ENCODE results near the gene TMEM169.
"Not testable (repeated sequence)": the region's sequence is repeated elsewhere in the genome, so short reads cannot be mapped to it uniquely, and the experiment has no call there.

Gene TMEM169

GRCh38 chr2:216075510-216076485 is 5.9 kb upstream of the TMEM169 start:
- no peaks in the 10 kb centered on the region for H3K9me3 ChIP-seq (ENCODE audit: low read length)
- no peaks in the 10 kb centered on the region for H3K27me3 ChIP-seq (ENCODE audit: insufficient read depth, low read length)
- no peak overlapping the region for H3K4me3 ChIP-seq (ENCODE audit: low read length)
- peaks cover under 1% of the 10 kb centered on the region for H3K4me1 ChIP-seq (ENCODE audit: insufficient read depth, low read length)
- H3K36me3 ChIP-seq (ENCODE audit: insufficient read depth, low read length), result peaks cover 5% of the 10 kb centered on the region
- H2AFZ ChIP-seq (ENCODE audit: low read depth, low read length), result no peak overlapping the region

GRCh38 chr2:216078776-216079175 is 2.9 kb upstream of the TMEM169 start:
- Histone ChIP-seq H3K4me3 (ENCODE audit: low read length) (no peak overlapping the region), H3K9me3 (ENCODE audit: low read length) (no peaks in the 10 kb centered on the region), H3K27me3 (ENCODE audit: insufficient read depth, low read length) (no peaks in the 10 kb centered on the region), H2AFZ (ENCODE audit: low read depth, low read length) (no peak overlapping the region), H3K4me1 (ENCODE audit: insufficient read depth, low read length) (peaks cover 21% of the 10 kb centered on the region), H3K36me3 (ENCODE audit: insufficient read depth, low read length) (peaks cover 3% of the 10 kb centered on the region)

GRCh38 chr2:216080048-216080447 is 1.7 kb upstream of the TMEM169 start:
- H3K4me1 ChIP-seq (ENCODE audit: insufficient read depth, low read length), result peaks cover 32% of the 10 kb centered on the region
- H2AFZ ChIP-seq (ENCODE audit: low read depth, low read length); H3K27me3 ChIP-seq (ENCODE audit: insufficient read depth, low read length); H3K36me3 ChIP-seq (ENCODE audit: insufficient read depth, low read length); H3K4me3 ChIP-seq (ENCODE audit: low read length); H3K9me3 ChIP-seq (ENCODE audit: low read length): not testable (repeated sequence)

- Histone ChIP-seq H2AFZ (ENCODE audit: low read depth, low read length) (peak overlapping the region; percentile 79), H3K4me3 (ENCODE audit: low read length) (peak overlapping the region; percentile 82), H3K9me3 (ENCODE audit: low read length) (no peaks in the 10 kb centered on the region), H3K27me3 (ENCODE audit: insufficient read depth, low read length) (no peaks in the 10 kb centered on the region), H3K36me3 (ENCODE audit: insufficient read depth, low read length) (no peaks in the 10 kb centered on the region), H3K4me1 (ENCODE audit: insufficient read depth, low read length) (peaks cover 36% of the 10 kb centered on the region)
Observed at GRCh38 chr2:216081012-216081411, 707 bp upstream of the TMEM169 start.

GRCh38 chr2:216082117-216082711 is 495 bp downstream of the TMEM169 start:
- peak overlapping the region; percentile 79 for H2AFZ ChIP-seq (ENCODE audit: low read depth, low read length)
- H3K9me3 ChIP-seq (ENCODE audit: low read length), result no peaks in the 10 kb centered on the region
- no peaks in the 10 kb centered on the region for H3K27me3 ChIP-seq (ENCODE audit: insufficient read depth, low read length)
- peak overlapping the region; percentile 82 for H3K4me3 ChIP-seq (ENCODE audit: low read length)
- H3K36me3 ChIP-seq (ENCODE audit: insufficient read depth, low read length), result peaks cover 11% of the 10 kb centered on the region
- H3K4me1 ChIP-seq (ENCODE audit: insufficient read depth, low read length), result peaks cover 36% of the 10 kb centered on the region

- Histone ChIP-seq H3K36me3 (ENCODE audit: insufficient read depth, low read length) (peaks cover 15% of the 10 kb centered on the region), H2AFZ (ENCODE audit: low read depth, low read length) (no peak overlapping the region), H3K27me3 (ENCODE audit: insufficient read depth, low read length) (no peaks in the 10 kb centered on the region), H3K4me3 (ENCODE audit: low read length) (peak overlapping the region; percentile 82), H3K9me3 (ENCODE audit: low read length) (no peaks in the 10 kb centered on the region), H3K4me1 (ENCODE audit: insufficient read depth, low read length) (peaks cover 36% of the 10 kb centered on the region)
Observed at GRCh38 chr2:216082805-216083204, 1.1 kb downstream of the TMEM169 start.

- H3K9me3 ChIP-seq (ENCODE audit: low read length), result no peaks in the 10 kb centered on the region
- H3K27me3 ChIP-seq (ENCODE audit: insufficient read depth, low read length), result no peaks in the 10 kb centered on the region
- peaks cover 15% of the 10 kb centered on the region for H3K36me3 ChIP-seq (ENCODE audit: insufficient read depth, low read length)
- peaks cover 36% of the 10 kb centered on the region for H3K4me1 ChIP-seq (ENCODE audit: insufficient read depth, low read length)
- H2AFZ ChIP-seq (ENCODE audit: low read depth, low read length), result no peak overlapping the region
- H3K4me3 ChIP-seq (ENCODE audit: low read length), result peak overlapping the region; percentile 82
Observed at GRCh38 chr2:216083464-216084281, 2.0 kb downstream of the TMEM169 start.

- Histone ChIP-seq H3K9me3 (ENCODE audit: low read length) (no peaks in the 10 kb centered on the region), H3K4me3 (ENCODE audit: low read length) (peak overlapping the region; percentile 82), H3K36me3 (ENCODE audit: insufficient read depth, low read length) (peaks cover 15% of the 10 kb centered on the region), H3K4me1 (ENCODE audit: insufficient read depth, low read length) (peaks cover 36% of the 10 kb centered on the region), H2AFZ (ENCODE audit: low read depth, low read length) (no peak overlapping the region), H3K27me3 (ENCODE audit: insufficient read depth, low read length) (no peaks in the 10 kb centered on the region)
Observed at GRCh38 chr2:216084547-216084946, 2.8 kb downstream of the TMEM169 start.

- H3K36me3 ChIP-seq (ENCODE audit: insufficient read depth, low read length), result peaks cover 15% of the 10 kb centered on the region
- no peak overlapping the region for H2AFZ ChIP-seq (ENCODE audit: low read depth, low read length)
- H3K4me3 ChIP-seq (ENCODE audit: low read length), result no peak overlapping the region
- H3K4me1 ChIP-seq (ENCODE audit: insufficient read depth, low read length), result peaks cover 30% of the 10 kb centered on the region
- no peaks in the 10 kb centered on the region for H3K9me3 ChIP-seq (ENCODE audit: low read length)
- no peaks in the 10 kb centered on the region for H3K27me3 ChIP-seq (ENCODE audit: insufficient read depth, low read length)
Observed at GRCh38 chr2:216086207-216086893, 4.6 kb downstream of the TMEM169 start.

GRCh38 chr2:216090369-216090786 is 8.7 kb downstream of the TMEM169 start:
- Histone ChIP-seq H2AFZ (ENCODE audit: low read depth, low read length) (no peak overlapping the region), H3K9me3 (ENCODE audit: low read length) (no peaks in the 10 kb centered on the region)

GRCh38 chr2:216092646-216093045 is 10.9 kb downstream of the TMEM169 start:
- Histone ChIP-seq H3K27me3 (ENCODE audit: insufficient read depth, low read length) (no peaks in the 10 kb centered on the region), H3K9me3 (ENCODE audit: low read length) (no peaks in the 10 kb centered on the region), H3K4me1 (ENCODE audit: insufficient read depth, low read length) (no peaks in the 10 kb centered on the region), H3K36me3 (ENCODE audit: insufficient read depth, low read length) (peaks cover 20% of the 10 kb centered on the region), H2AFZ (ENCODE audit: low read depth, low read length) (no peak overlapping the region), H3K4me3 (ENCODE audit: low read length) (no peak overlapping the region)

More at GRCh38 chr2:216090369-216090786, 8.7 kb downstream of the TMEM169 start:
- peaks cover 15% of the 10 kb centered on the region for H3K36me3 ChIP-seq (ENCODE audit: insufficient read depth, low read length)
- H3K4me1 ChIP-seq (ENCODE audit: insufficient read depth, low read length), result no peaks in the 10 kb centered on the region
- no peaks in the 10 kb centered on the region for H3K27me3 ChIP-seq (ENCODE audit: insufficient read depth, low read length)
- no peak overlapping the region for H3K4me3 ChIP-seq (ENCODE audit: low read length)

GRCh38 chr2:216094701-216095100 is 13.0 kb downstream of the TMEM169 start:
- H2AFZ ChIP-seq (ENCODE audit: low read depth, low read length), result no peak overlapping the region
- H3K4me1 ChIP-seq (ENCODE audit: insufficient read depth, low read length), result no peaks in the 10 kb centered on the region
- no peaks in the 10 kb centered on the region for H3K27me3 ChIP-seq (ENCODE audit: insufficient read depth, low read length)
- peaks cover 6% of the 10 kb centered on the region for H3K9me3 ChIP-seq (ENCODE audit: low read length)
- H3K4me3 ChIP-seq (ENCODE audit: low read length), result no peak overlapping the region
- H3K36me3 ChIP-seq (ENCODE audit: insufficient read depth, low read length), result peaks cover 37% of the 10 kb centered on the region

Measured in neuron (in vitro differentiated cells).